GM18868 (cell line): ENCODE measurements around the gene UBA52.

ENCODE experiments used
- ATAC-seq: cut with Tn5 transposase; IDR thresholded peaks from one replicate; pipeline ENCODE4 v1.9.1; 2021; ENCODE audit warnings: mild to moderate bottlenecking, moderate library complexity; ENCODE audit not compliant: unreplicated experiment

Gene UBA52

GRCh38 chr19:18607226-18608101, 35.8 kb downstream of the UBA52 start:
- no peak for ATAC-seq

DNA sequence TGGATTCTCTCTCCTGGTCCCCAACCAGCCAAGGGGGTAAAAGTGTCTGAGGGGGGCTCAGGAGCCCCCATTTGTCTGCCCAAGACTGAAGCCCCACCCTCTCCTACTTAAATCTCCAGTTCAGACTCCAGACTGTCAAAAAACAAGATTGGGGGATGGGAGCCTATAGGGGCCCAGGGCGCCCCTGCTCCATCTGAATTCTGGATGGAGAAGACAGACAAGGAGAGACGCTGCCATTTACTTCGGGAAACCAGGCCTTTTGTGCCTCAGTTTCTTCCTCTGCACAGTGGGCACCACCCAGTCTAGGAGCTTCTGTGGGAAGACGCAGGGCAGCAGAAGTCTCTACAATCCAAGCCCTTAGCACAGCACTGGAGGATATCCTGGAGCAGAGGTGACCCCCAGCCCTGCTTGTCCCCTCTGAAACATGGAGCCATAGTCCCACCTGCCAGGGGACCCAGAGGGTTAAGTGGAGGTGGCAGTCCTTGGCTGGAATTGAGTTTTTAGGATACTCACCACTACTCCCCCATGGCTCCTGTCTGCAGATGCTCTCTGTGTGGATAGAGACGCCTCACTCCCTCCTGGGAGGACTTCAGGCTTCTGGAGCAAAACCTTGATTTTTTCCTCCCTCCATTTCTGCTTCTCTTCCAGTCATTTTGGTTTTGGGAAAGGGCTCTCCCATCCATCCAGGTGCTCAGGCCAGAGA, 36.6 kb downstream of the UBA52 start:
- no peak for ATAC-seq

GRCh38 chr19:18608805-18609716, 37.4 kb downstream of the UBA52 start:
- no peak for ATAC-seq

DNA sequence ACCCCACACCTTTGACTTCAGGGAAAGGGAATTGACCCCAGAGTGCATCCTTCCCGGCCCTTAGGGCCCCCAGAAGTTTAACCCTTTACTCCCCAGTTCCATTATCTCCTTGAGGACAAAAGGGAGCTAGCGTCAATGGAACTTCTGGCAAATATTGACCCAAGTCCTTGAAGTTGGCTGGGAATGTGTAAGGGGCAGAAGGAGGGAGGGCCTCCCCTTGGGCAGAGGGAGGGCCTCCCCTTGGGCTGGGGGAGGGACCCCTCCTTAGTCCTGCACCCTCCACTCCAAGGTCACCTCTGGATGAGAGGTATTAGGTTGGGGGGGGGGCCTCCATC, 38.0 kb downstream of the UBA52 start:
- ATAC-seq, result no peak

DNA sequence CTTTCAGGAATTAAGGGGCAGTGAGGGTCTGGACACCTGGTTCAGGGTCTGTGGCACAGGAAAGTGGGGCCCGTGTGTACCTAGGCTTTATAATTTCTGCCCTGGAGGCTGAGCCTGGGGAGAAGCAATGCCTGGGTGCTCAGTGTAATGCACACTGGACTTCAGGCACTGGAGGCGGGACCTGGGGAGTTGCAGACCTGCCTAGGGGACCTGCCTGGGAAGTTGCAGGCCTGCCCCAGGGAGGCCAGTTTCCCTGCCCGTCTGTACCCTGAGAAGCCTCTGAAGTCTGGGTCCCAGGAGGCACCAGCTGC, 38.5 kb downstream of the UBA52 start:
- ATAC-seq, result no peak

DNA sequence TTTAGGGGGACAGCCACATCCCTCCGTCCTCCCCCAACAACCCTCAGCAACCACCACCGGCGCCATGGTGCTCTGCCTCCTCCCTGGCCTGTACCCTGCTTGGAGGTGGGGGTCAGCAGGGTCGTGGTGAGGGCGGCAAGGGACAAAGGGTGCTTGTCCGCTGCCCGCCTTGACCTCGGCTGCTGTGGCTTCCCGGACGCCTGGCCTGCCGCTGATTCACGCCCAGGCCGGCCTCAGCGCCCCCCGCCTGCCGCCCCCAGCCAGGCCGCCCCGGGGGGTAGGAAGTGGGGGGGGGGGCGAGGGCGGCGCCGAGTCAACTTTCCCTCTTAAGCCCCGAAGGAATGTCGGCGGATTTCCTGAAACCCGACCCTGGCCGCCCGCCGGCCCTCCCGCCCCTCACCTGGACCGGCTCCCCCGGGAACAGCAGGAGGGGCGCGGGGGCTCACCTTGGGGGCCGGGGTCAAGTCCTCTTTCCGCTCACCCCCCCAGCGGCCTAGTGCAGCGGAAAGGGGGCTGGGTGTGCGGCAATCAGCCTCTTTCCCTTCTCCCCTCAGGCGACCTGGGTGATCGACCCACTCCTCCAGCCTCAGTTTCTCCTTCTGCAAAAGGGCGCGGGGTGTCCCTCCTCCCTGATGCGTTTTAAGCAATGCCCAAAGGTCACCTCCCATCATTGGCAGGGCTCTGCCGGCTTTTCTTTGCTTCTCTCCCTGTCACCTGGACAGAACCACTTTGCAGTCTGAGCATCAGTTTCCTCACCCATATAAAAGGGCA, 39.1 kb downstream of the UBA52 start:
- no peak for ATAC-seq

- no peak for ATAC-seq
Observed at GRCh38 chr19:18611327-18612050, 39.8 kb downstream of the UBA52 start.

GRCh38 chr19:18612051-18612771, 40.6 kb downstream of the UBA52 start:
- ATAC-seq, result no peak

GRCh38 chr19:18612772-18613588, 41.3 kb downstream of the UBA52 start, which contains the start of gene TMEM59L:
Gene TMEM59L (plus strand): TSS chr19:18612870. CDS start chr19:18612959, 89 bp downstream.
- no peak for ATAC-seq

DNA sequence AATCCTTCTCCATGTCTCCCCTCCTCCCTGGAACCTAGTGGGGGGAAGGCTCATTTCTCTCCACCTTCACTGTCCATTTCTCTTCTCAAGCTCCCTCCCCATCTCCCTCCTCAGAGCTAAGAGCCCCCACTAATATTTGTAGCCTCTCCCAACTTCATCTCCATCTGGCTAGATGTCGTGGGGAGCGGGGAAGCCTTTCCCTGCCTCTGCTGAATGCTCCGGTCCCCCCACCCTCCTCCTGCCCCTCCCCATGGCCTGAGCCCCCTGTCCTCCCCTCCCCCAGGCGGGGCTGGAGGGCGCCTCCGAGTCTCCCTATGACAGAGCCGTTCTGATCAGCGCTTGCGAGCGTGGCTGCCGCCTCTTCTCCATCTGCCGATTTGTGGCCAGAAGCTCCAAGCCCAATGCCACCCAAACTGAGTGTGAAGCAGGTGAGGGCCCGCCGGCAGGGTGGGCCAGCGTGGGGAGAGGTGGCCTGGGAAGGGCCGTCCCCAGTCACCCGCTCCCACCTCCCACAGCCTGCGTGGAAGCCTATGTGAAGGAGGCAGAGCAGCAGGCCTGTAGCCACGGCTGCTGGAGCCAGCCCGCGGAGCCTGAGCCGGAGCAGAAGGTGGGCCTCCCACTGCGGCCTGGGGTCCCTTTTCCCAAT, 42.1 kb downstream of the UBA52 start:
- no peak for ATAC-seq

DNA sequence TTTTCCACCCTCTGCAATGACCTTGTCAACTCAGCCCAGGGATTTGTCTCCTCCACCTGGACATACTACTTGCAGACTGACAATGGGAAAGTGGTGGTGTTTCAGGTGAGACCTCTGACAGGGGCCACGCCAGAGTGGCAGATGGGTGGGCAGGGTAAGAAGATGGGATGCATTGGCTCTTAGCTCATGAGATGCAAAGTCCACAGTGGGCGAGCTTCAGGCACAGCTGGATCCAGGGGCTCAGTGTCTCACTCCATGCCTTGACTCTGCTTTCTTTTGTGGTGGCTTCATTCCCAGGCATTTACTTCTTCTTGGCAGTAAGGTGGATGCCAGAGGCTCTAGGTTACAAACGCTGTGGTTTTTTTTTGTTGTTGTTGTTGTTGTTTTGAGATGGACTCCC, 44.4 kb downstream of the UBA52 start:
- ATAC-seq, result no peak

- no peak for ATAC-seq
Observed at GRCh38 chr19:18617562-18617961, 45.9 kb downstream of the UBA52 start.

DNA sequence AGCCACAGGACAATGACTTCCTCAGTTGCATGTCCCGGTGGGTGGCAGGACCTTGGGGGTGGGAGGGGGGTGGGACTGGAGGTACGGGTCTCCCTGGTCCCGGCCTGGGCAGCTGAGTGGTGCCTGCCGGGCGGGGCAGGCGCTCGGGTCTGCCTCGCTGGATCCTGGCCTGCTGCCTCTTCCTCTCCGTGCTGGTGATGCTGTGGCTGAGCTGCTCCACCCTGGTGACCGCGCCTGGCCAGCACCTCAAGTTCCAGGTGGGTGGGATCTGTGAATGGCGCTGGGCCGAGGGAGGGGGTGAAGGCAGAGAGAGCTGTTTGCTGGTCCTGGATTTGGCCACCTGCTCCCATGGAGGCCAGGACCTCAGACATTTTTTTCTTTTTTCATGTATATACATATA, 46.6 kb downstream of the UBA52 start:
- ATAC-seq, result no peak

DNA sequence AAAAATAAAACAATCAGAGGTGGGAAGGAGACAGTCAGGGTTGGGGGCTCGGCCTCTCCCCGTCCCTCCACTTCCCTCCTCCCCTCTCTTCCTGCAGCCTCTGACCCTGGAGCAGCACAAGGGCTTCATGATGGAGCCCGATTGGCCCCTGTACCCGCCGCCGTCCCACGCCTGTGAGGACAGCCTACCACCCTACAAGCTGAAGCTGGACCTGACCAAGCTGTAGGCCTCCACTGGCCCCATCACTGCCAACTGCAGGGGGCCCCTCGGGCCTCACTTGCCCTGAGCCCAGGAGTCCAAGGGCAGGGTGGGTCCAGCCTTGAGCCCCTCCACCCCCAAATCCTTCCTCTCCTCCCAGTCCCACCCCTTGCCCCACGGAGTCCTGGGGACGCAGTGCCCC, 48.7 kb downstream of the UBA52 start:
- ATAC-seq, result no peak

DNA sequence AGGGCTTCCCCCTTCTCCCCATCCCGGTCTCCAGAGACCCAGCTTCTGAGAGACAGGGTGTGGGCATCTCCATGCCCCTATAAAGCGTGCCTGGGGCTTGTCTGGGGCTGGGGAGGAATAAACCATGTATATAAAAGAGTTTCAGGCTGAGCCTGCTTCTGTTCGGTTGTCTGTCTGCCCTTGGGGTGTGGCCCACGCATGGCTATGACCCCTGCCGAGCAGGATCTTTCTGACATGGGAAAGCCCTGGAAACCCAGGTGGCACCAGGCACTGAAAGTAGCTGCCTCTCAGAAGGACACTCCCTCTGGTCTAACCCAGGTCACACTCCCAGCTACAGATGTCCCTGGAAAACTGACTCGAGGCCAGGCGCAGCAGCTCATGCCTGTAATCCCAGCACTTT, 49.2 kb downstream of the UBA52 start:
- ATAC-seq, result no peak

- no peak for ATAC-seq
Observed at GRCh38 chr19:18626906-18627305, 55.2 kb downstream of the UBA52 start.
